H9 (cell line): ENCODE measurements around the gene MLLT3. TPM values are rescaled to one million over a fixed set of nuclear protein-coding genes. Genes with fewer than 3 reads are reported as not detected.

ENCODE experiments used
- DNase-seq: peaks from one replicate; pipeline ENCODE4 v3.0.0-alpha.2; 2017
- H2AFZ ChIP-seq: one replicate; pipeline ENCODE4 v1.6.1; 2013; ENCODE audit warnings: mild to moderate bottlenecking, low read length, control low read depth, moderate library complexity
- H2AK5ac ChIP-seq: 2 replicates; pipeline ENCODE4 v1.6.1; 2013; ENCODE audit warnings: low read length, control low read depth, mixed read lengths; ENCODE audit not compliant: insufficient read length
- H2BK120ac ChIP-seq: one replicate; pipeline ENCODE4 v1.6.1; 2013; ENCODE audit warnings: low read depth, mild to moderate bottlenecking, low read length, control low read depth, inconsistent platforms; ENCODE audit not compliant: poor library complexity, severe bottlenecking
- H2BK12ac ChIP-seq: 2 replicates; pipeline ENCODE4 v1.6.1; 2013; ENCODE audit warnings: low read length, control low read depth, mixed read lengths, low read depth; ENCODE audit not compliant: insufficient read length
- H2BK15ac ChIP-seq: 2 replicates; pipeline ENCODE4 v1.6.1; 2013; ENCODE audit warnings: low read depth, low read length, control low read depth
- H2BK20ac ChIP-seq: one replicate; pipeline ENCODE4 v1.6.1; 2013; ENCODE audit warnings: low read depth, mild to moderate bottlenecking, low read length, control low read depth, inconsistent platforms; ENCODE audit not compliant: poor library complexity, severe bottlenecking
- H2BK5ac ChIP-seq: 2 replicates; pipeline ENCODE4 v1.6.1; 2013; ENCODE audit warnings: low read length, control low read depth, mixed read lengths; ENCODE audit not compliant: insufficient read length
- H3K14ac ChIP-seq: 2 replicates; pipeline ENCODE4 v1.6.1; 2013; ENCODE audit warnings: low read length, control low read depth; ENCODE audit not compliant: insufficient read depth
- H3K18ac ChIP-seq: 2 replicates; pipeline ENCODE4 v1.6.1; 2013; ENCODE audit warnings: low read depth, mild to moderate bottlenecking, mixed read lengths, low read length, control low read depth; ENCODE audit not compliant: insufficient read length
- H3K23ac ChIP-seq: 2 replicates; pipeline ENCODE4 v1.6.1; 2013; ENCODE audit warnings: low read length, control low read depth, mixed read lengths, low read depth; ENCODE audit not compliant: insufficient read length
- H3K23me2 ChIP-seq: 2 replicates; pipeline ENCODE4 v1.6.1; 2013; ENCODE audit warnings: low read depth, mild to moderate bottlenecking, mixed read lengths, low read length, control low read depth; ENCODE audit not compliant: insufficient read length, poor library complexity, severe bottlenecking
- H3K27ac ChIP-seq: 2 replicates; pipeline ENCODE4 v1.5.1; 2013; ENCODE audit warnings: low read length, control low read depth, mixed read lengths, low read depth; ENCODE audit not compliant: insufficient read length
- H3K27me3 ChIP-seq: 2 replicates; pipeline ENCODE4 v1.6.1; 2013; ENCODE audit warnings: low read length, control low read depth, inconsistent platforms; ENCODE audit not compliant: insufficient read depth
- H3K4ac ChIP-seq: 2 replicates; pipeline ENCODE4 v1.6.1; 2013; ENCODE audit warnings: low read depth, mild to moderate bottlenecking, control low read depth, inconsistent platforms, low read length, moderate library complexity
- H3K4me1 ChIP-seq: 2 replicates; pipeline ENCODE4 v1.6.1; 2013; ENCODE audit warnings: low read length, control low read depth, inconsistent platforms; ENCODE audit not compliant: insufficient read depth
- H3K4me2 ChIP-seq: 2 replicates; pipeline ENCODE4 v1.6.1; 2013; ENCODE audit warnings: low read length, control low read depth, mixed read lengths; ENCODE audit not compliant: insufficient read length, insufficient read depth
- H3K56ac ChIP-seq: 2 replicates; pipeline ENCODE4 v1.6.1; 2013; ENCODE audit warnings: low read depth, mild to moderate bottlenecking, mixed read lengths, low read length, control low read depth; ENCODE audit not compliant: insufficient read length
- H3K79me1 ChIP-seq: 2 replicates; pipeline ENCODE4 v1.6.1; 2013; ENCODE audit warnings: low read depth, mild to moderate bottlenecking, moderate library complexity, low read length, control low read depth, inconsistent platforms; ENCODE audit not compliant: insufficient read depth, poor library complexity, severe bottlenecking
- H3K79me2 ChIP-seq: 2 replicates; pipeline ENCODE4 v1.6.1; 2013; ENCODE audit warnings: low read length, control low read depth, inconsistent platforms; ENCODE audit not compliant: insufficient read depth
- H3K9ac ChIP-seq: 2 replicates; pipeline ENCODE4 v1.6.1; 2013; ENCODE audit warnings: low read length, control low read depth, mixed read lengths; ENCODE audit not compliant: insufficient read length; ENCODE audit errors: extremely low read depth
- H3K9me3 ChIP-seq: one replicate; pipeline ENCODE4 v1.6.1; 2013; ENCODE audit warnings: low read depth, low read length, inconsistent platforms; ENCODE audit not compliant: control insufficient read depth
- H3T11ph ChIP-seq: one replicate; pipeline ENCODE4 v1.6.1; 2013; ENCODE audit warnings: mild to moderate bottlenecking, low read length, control low read depth, inconsistent platforms
- H4K20me1 ChIP-seq: one replicate; pipeline ENCODE4 v1.6.1; 2013; ENCODE audit not compliant: control insufficient read depth, insufficient read length, insufficient read depth
- H4K5ac ChIP-seq: 2 replicates; pipeline ENCODE4 v1.6.1; 2013; ENCODE audit warnings: low read depth, mild to moderate bottlenecking, mixed read lengths, low read length, control low read depth; ENCODE audit not compliant: insufficient read length
- H4K8ac ChIP-seq: replicated peaks from 2 replicates; pipeline ENCODE4 v1.6.1; 2013; ENCODE audit warnings: low read length, control low read depth, mixed read lengths, low read depth; ENCODE audit not compliant: insufficient read length
- H4K91ac ChIP-seq: 2 replicates; pipeline ENCODE4 v1.6.1; 2013; ENCODE audit warnings: low read depth, mild to moderate bottlenecking, moderate library complexity, mixed read lengths, low read length, control low read depth; ENCODE audit not compliant: insufficient read length
- H3K27ac Mint-ChIP-seq, 3 experiments: 2 replicates in 2 of 3; 3 replicates in 1 of 3; pipeline ENCODE4 v1.8.0; 2020 to 2021; ENCODE audit warnings: mixed read lengths in 3 of 3, mild to moderate bottlenecking in 1 of 3, moderate library complexity in 1 of 3
- H3K27me3 Mint-ChIP-seq: 2 replicates; pipeline ENCODE4 v1.8.0; 2021; ENCODE audit warnings: low read depth, mild to moderate bottlenecking, moderate library complexity, mixed read lengths
- H3K36me3 Mint-ChIP-seq, 3 experiments: 2 replicates in 2 of 3; 3 replicates in 1 of 3; pipeline ENCODE4 v1.8.0; 2020 to 2021; ENCODE audit warnings: low read depth in 3 of 3, mixed read lengths in 3 of 3; ENCODE audit not compliant: insufficient read depth in 1 of 3
- H3K4me1 Mint-ChIP-seq, 2 experiments: 2 replicates each; pipeline ENCODE4 v1.8.0; 2020; ENCODE audit warnings: mixed read lengths in 2 of 2
- H3K4me3 Mint-ChIP-seq, 2 experiments: 2 replicates in 1 of 2; 3 replicates in 1 of 2; pipeline ENCODE4 v1.8.0; 2020 to 2021; ENCODE audit warnings: mild to moderate bottlenecking in 2 of 2, mixed read lengths in 2 of 2, moderate library complexity in 1 of 2
- H3K9me3 Mint-ChIP-seq, 2 experiments: 2 replicates in 1 of 2; 3 replicates in 1 of 2; pipeline ENCODE4 v1.8.0; 2020; ENCODE audit warnings: mild to moderate bottlenecking in 2 of 2, mixed read lengths in 2 of 2, moderate library complexity in 1 of 2
- CTCF ChIP-seq: fragments of 200-600 bp; sonication (generic); conservative IDR thresholded peaks from 3 replicates; pipeline ENCODE4 v1.8.0; 2021; ENCODE audit warnings: antibody characterized with exemption, mild to moderate bottlenecking
- WGBS: extraction: QIAGEN DNeasy Blood & Tissue Kit; methylation state at CpG from one replicate; pipeline ENCODE4 v1.1.7; 2013; ENCODE audit warnings: missing lambda C conversion rate, low lambda C conversion rate, mixed read lengths; ENCODE audit not compliant: insufficient read length; ENCODE audit errors: extremely low coverage; 5-methylcytosine and 5-hydroxymethylcytosine counted together
- total RNA-seq: library from RNA; stranded (reverse); gene quantifications from 2 replicates; pipeline ENCODE4 v1.2.1, GENCODE V29; 2021

Gene MLLT3
- total RNA-seq, 1 experiment from 2014 or later, result 3.9 TPM

- WGBS, result no CpG with 5 or more reads among the region's 3 CpGs
Observed at GRCh38 chr9:20582150-20582549, 40.1 kb downstream of the MLLT3 start.

More at GRCh38 chr9:20582150-20582549, 40.1 kb downstream of the MLLT3 start:
- no peak overlapping the region for H3K9ac ChIP-seq
- H2BK15ac ChIP-seq, result no peak overlapping the region
- H2BK5ac ChIP-seq, result no peak overlapping the region
- no peak for TF ChIP-seq CTCF
- no peaks in the 10 kb centered on the region for H3K79me2 ChIP-seq
- no peaks in the 10 kb centered on the region for H3K27me3 ChIP-seq
- no peak overlapping the region for H2AFZ ChIP-seq
- H4K5ac ChIP-seq, result no peak overlapping the region
- no peak overlapping the region for H4K91ac ChIP-seq
- H3K27me3 Mint-ChIP-seq, result peaks cover 67% of the 10 kb centered on the region
- no peak overlapping the region for H4K8ac ChIP-seq
- H3K27ac Mint-ChIP-seq, result no peak overlapping the region
- H3K9me3 Mint-ChIP-seq, result no peaks in the 10 kb centered on the region
- no peaks in the 10 kb centered on the region for H3K23me2 ChIP-seq
- no peak overlapping the region for H2AK5ac ChIP-seq
- H2BK20ac ChIP-seq, result no peak overlapping the region
- H3K4me1 ChIP-seq, result no peaks in the 10 kb centered on the region
- no peaks in the 10 kb centered on the region for H3K9me3 ChIP-seq
- no peaks in the 10 kb centered on the region for H4K20me1 ChIP-seq
- no peak overlapping the region for H3K14ac ChIP-seq
- H3K27ac ChIP-seq, result no peak overlapping the region
- H3T11ph ChIP-seq, result no peak overlapping the region
- H3K36me3 Mint-ChIP-seq, result no peaks in the 10 kb centered on the region; a peak in 1 of 7 replicates
- no peak overlapping the region for H2BK12ac ChIP-seq
- H3K4me1 Mint-ChIP-seq, result peaks cover 3 to 4% of the 10 kb centered on the region in 2 experiments; a peak in 3 of 4 replicates
- no peak overlapping the region for H3K4me3 Mint-ChIP-seq
- no peak overlapping the region for H3K4me2 ChIP-seq
- no peaks in the 10 kb centered on the region for H3K79me1 ChIP-seq
- no peak overlapping the region for H3K18ac ChIP-seq
- H3K23ac ChIP-seq, result no peak overlapping the region
- H3K4ac ChIP-seq, result no peak overlapping the region
- H3K56ac ChIP-seq, result no peak overlapping the region
- no peak overlapping the region for H2BK120ac ChIP-seq
- DNase-seq, result no peak
